CD14-positive monocyte (primary cell): ENCODE results near the gene DYNLT4. TPM values are rescaled to one million over a fixed set of nuclear protein-coding genes. Genes with fewer than 3 reads are reported as not detected.

Experiments used
- DNase-seq, 3 donors: peaks; one replicate each; pipeline ENCODE4 v3.0.0-alpha.2; 2011 to 2022
- H2AFZ ChIP-seq: 2 replicates; pipeline ENCODE4 v1.6.0; 2012; ENCODE audit warnings: mild to moderate bottlenecking, low read depth, low read length, inconsistent platforms; ENCODE audit not compliant: insufficient read depth, poor library complexity, severe bottlenecking
- H3K27ac ChIP-seq, 2 donors: 1 replicate in 1 of 2; 2 replicates in 1 of 2; pipeline ENCODE4 v1.5.1; 2012 to 2013; ENCODE audit warnings: low read length in 2 of 2, control low read depth in 1 of 2, inconsistent platforms in 1 of 2, low read depth in 1 of 2, mild to moderate bottlenecking in 1 of 2
- H3K27me3 ChIP-seq, 2 donors: one replicate each; pipeline versions ENCODE4 v1.6.0 to v1.6.1; 2011 to 2013; ENCODE audit warnings: low read length in 2 of 2; ENCODE audit not compliant: control insufficient read depth in 2 of 2, insufficient read depth in 2 of 2
- H3K36me3 ChIP-seq, 2 donors: replicated peaks in 1 of 2; 1 replicate in 1 of 2; 2 replicates in 1 of 2; pipeline versions ENCODE4 v1.5.1 to v1.6.1; 2012 to 2013; ENCODE audit warnings: low read length in 2 of 2, control low read depth in 1 of 2, inconsistent platforms in 1 of 2, mild to moderate bottlenecking in 1 of 2; ENCODE audit not compliant: insufficient read depth in 2 of 2, control insufficient read depth in 1 of 2
- H3K4me1 ChIP-seq, 2 donors: 1 replicate in 1 of 2; 2 replicates in 1 of 2; pipeline versions ENCODE4 v1.5.1 to v1.6.1; 2012 to 2013; ENCODE audit warnings: low read length in 2 of 2, control low read depth in 1 of 2, inconsistent platforms in 1 of 2, mild to moderate bottlenecking in 1 of 2, moderate library complexity in 1 of 2; ENCODE audit not compliant: insufficient read depth in 2 of 2, control insufficient read depth in 1 of 2
- H3K4me2 ChIP-seq: replicated peaks from 2 replicates; pipeline ENCODE3; 2012; ENCODE audit warnings: low read length, moderate library complexity, mild to moderate bottlenecking; ENCODE audit not compliant: poor library complexity, severe bottlenecking; ENCODE audit errors: extremely low read depth
- H3K4me3 ChIP-seq, 3 experiments: fragments of 200-600 bp in 1 of 3; sonication (generic) in 1 of 3; replicated peaks in 1 of 3; 1 replicate in 2 of 3; 2 replicates in 1 of 3; pipeline ENCODE4 v1.5.1; 2011 to 2013; ENCODE audit warnings: low read length in 3 of 3, mild to moderate bottlenecking in 3 of 3, control low read depth in 2 of 3, low read depth in 2 of 3, inconsistent platforms in 1 of 3, moderate library complexity in 1 of 3
- H3K79me2 ChIP-seq: 2 replicates; pipeline ENCODE4 v1.6.0; 2012; ENCODE audit warnings: mild to moderate bottlenecking, control low read depth, inconsistent platforms, low read length, moderate library complexity; ENCODE audit not compliant: insufficient read depth
- H3K9ac ChIP-seq: 2 replicates; pipeline ENCODE4 v1.6.0; 2017; ENCODE audit warnings: low read length, mild to moderate bottlenecking; ENCODE audit not compliant: insufficient read depth, poor library complexity, severe bottlenecking
- H3K9me3 ChIP-seq, 2 donors: replicated peaks in 1 of 2; 1 replicate in 1 of 2; 2 replicates in 1 of 2; pipeline versions ENCODE4 v1.5.1 to v1.6.1; 2012 to 2013; ENCODE audit warnings: low read length in 2 of 2, control low read depth in 1 of 2; ENCODE audit not compliant: control insufficient read depth in 1 of 2, insufficient read depth in 1 of 2
- H4K20me1 ChIP-seq: 2 replicates; pipeline ENCODE4 v1.6.0; 2012; ENCODE audit warnings: mild to moderate bottlenecking, low read length, control low read depth, moderate library complexity; ENCODE audit not compliant: insufficient read depth
- H3K27ac Mint-ChIP-seq, 7 donors: one replicate each; pipeline ENCODE4 v1.8.0; 2020; ENCODE audit warnings: mild to moderate bottlenecking in 7 of 7, mixed read lengths in 7 of 7, moderate library complexity in 6 of 7, inconsistent platforms in 2 of 7
- H3K27me3 Mint-ChIP-seq, 3 donors: one replicate each; pipeline ENCODE4 v1.8.0; 2021 to 2022; ENCODE audit warnings: low read depth in 3 of 3, mild to moderate bottlenecking in 3 of 3, mixed read lengths in 3 of 3, moderate library complexity in 3 of 3, inconsistent platforms in 1 of 3
- H3K36me3 Mint-ChIP-seq, 2 donors: one replicate each; pipeline ENCODE4 v1.8.0; 2020; ENCODE audit warnings: mixed read lengths in 2 of 2, inconsistent platforms in 1 of 2, mild to moderate bottlenecking in 1 of 2
- H3K4me1 Mint-ChIP-seq: one replicate; pipeline ENCODE4 v1.8.0; 2020; ENCODE audit warnings: mild to moderate bottlenecking, mixed read lengths
- H3K4me3 Mint-ChIP-seq, 2 donors: one replicate each; pipeline ENCODE4 v1.8.0; 2020; ENCODE audit warnings: mild to moderate bottlenecking in 2 of 2, mixed read lengths in 2 of 2, moderate library complexity in 1 of 2
- H3K9me3 Mint-ChIP-seq, 7 donors: one replicate each; pipeline ENCODE4 v1.8.0; 2020 to 2022; ENCODE audit warnings: mixed read lengths in 7 of 7, mild to moderate bottlenecking in 6 of 7, moderate library complexity in 6 of 7, inconsistent platforms in 2 of 7
- WGBS: methylation state at CpG from one replicate; pipeline ENCODE4 v1.1.5; 2013; ENCODE audit warnings: missing lambda C conversion rate; ENCODE audit not compliant: insufficient coverage; 5-methylcytosine and 5-hydroxymethylcytosine counted together
- intact Hi-C, 2 donors: fragments of 100-400 bp; cut with micrococcal nuclease; formaldehyde crosslinking; loops; one replicate each; pipeline versions ENCODE4 v1.15.0 to v1.15.1; 2023
- polyA plus RNA-seq, 3 donors: library from polyadenylated mRNA; depleted of rRNA in 1 of 3; unstranded in 2 of 3; stranded (reverse) in 1 of 3; fragments of 300-500 nt in 2 of 3; fragments of >200 nt in 1 of 3; fragmentation: Illumina TruSeq in 2 of 3; gene quantifications; 1 replicate in 2 of 3; 2 replicates in 1 of 3; pipeline ENCODE4 v1.2.3, GENCODE V29; 2012 to 2021
- TF ChIP-seq, protein P1 (sequence below): fragments of 200-600 bp; IDR thresholded peaks from one replicate; pipeline ENCODE4 v1.8.0; 2022; ENCODE audit warnings: antibody characterized with exemption, mild to moderate bottlenecking

The DYNLT4 gene
- polyA plus RNA-seq, 3 donors: 0.91 to 2.8 (median 2.2) TPM

DNA sequence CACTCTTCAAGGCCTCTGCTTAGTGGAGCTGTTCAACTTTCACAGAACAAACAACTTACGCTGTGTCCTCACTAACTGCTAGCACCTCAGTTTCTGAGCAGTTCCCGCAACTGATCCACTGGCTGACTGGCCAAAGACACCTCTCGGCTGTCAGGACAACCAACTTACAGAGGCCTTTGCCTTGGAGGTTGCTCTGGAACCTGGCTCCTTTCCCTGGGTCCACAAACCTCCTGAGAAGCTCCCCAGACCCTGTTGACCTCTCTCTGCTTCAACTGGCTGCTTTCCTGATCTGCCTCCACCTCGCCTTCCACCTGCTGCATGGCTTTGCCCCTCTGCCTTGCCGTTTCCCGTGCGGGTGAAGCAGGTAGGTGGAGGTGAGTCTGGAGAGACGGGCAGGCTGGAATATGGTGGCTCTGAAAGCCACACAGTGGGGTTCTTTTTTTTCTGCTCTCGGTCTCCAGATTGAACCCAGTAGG is 14.1 kb upstream of the DYNLT4 start:
- Histone ChIP-seq H3K27ac (no peak overlapping the region), H3K36me3 (no peaks in the 10 kb centered on the region), H3K4me3 (no peak overlapping the region), H4K20me1 (no peaks in the 10 kb centered on the region), H3K9ac (no peak overlapping the region), H2AFZ (no peak overlapping the region), H3K9me3 (no peaks in the 10 kb centered on the region), H3K4me1 (peaks cover 34 to 39% of the 10 kb centered on the region in 2 donors), H3K4me2 (peak overlapping the region; percentile 84), H3K79me2 (no peaks in the 10 kb centered on the region), H3K27me3 (no peaks in the 10 kb centered on the region)
- H3K27me3 Mint-ChIP-seq: peaks cover 0 to 1% (median 0%) of the 10 kb centered on the region in 3 donors
- no peaks in the 10 kb centered on the region for H3K36me3 Mint-ChIP-seq
- intact Hi-C loops: loop anchor here in 1 of 2 donors (5.0 kb wide), 1 partner anchor 89 kb away; the partner anchor contains the start of gene RNU5D-1
- TF ChIP-seq, protein P1, sequence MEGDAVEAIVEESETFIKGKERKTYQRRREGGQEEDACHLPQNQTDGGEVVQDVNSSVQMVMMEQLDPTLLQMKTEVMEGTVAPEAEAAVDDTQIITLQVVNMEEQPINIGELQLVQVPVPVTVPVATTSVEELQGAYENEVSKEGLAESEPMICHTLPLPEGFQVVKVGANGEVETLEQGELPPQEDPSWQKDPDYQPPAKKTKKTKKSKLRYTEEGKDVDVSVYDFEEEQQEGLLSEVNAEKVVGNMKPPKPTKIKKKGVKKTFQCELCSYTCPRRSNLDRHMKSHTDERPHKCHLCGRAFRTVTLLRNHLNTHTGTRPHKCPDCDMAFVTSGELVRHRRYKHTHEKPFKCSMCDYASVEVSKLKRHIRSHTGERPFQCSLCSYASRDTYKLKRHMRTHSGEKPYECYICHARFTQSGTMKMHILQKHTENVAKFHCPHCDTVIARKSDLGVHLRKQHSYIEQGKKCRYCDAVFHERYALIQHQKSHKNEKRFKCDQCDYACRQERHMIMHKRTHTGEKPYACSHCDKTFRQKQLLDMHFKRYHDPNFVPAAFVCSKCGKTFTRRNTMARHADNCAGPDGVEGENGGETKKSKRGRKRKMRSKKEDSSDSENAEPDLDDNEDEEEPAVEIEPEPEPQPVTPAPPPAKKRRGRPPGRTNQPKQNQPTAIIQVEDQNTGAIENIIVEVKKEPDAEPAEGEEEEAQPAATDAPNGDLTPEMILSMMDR: no peak
- peaks cover 41% of the 10 kb centered on the region for H3K4me1 Mint-ChIP-seq
- peaks cover 0 to 3% (median 0%) of the 10 kb centered on the region in 7 donors for H3K9me3 Mint-ChIP-seq
- 89% methylated on average over 6 of the region's 9 CpGs for WGBS
- peak in 1 of 3 donors; percentile 5 for DNase-seq
- peak overlapping the region in 1 of 2 donors; percentile 45 for H3K4me3 Mint-ChIP-seq
- H3K27ac Mint-ChIP-seq: peak overlapping the region in 4 of 7 donors; percentile 47 to 100 (median 64)

DNA sequence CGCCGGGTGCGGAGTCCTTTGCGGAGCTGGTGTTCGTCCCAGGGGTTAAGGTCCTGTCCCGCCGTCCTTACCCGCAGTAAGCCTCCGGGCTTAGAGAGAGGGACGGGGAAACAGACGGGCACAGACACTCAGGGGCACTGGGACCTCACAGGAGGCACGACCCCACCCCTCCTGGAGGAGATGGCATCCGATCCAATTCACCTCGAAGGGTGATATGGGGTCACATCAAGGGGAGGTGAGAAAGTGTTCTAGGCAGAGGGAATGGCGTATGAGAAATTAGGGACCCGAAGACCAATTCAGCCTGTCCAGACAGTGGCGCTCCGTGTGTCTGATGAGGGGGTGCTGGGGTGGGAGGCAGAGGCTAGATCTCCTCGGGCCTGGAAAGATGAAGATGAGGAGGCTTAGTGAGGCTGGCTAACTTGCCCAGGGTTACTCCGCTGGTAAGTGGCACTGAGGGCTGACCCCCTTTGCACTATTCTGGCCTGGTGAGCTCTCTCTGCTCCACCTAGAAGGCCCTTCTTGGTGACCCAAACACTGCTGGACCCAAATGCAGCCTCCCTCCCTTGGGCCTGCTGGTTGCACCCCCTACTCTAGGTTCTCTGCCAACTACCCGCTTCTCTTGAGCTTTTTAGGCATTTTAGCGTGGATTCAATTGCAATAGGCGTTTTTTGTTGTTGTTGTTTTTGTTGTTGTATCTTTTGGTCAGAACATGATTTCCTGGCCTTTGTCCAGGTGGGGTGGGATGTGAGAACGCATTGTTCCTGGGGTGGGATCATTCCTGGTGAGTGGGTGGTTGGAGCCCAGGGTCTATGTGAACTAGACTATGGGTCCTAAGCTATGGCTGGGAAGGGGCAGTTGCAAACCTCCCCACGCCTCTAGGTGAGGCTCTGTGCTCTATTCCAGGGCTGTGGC is 13.4 kb upstream of the DYNLT4 start:
- H3K9me3 Mint-ChIP-seq: peaks cover 0 to 3% (median 0%) of the 10 kb centered on the region in 7 donors
- H3K4me3 Mint-ChIP-seq: peak overlapping the region; percentile 90 to 97
- H4K20me1 ChIP-seq: no peaks in the 10 kb centered on the region
- H2AFZ ChIP-seq: peak overlapping the region; percentile 95
- no peaks in the 10 kb centered on the region for H3K27me3 ChIP-seq
- H3K4me1 ChIP-seq: peaks cover 30 to 32% of the 10 kb centered on the region in 2 donors
- H3K27ac ChIP-seq: peak overlapping the region; percentile 95 to 100
- WGBS: 22% methylated on average over 24 of the region's 25 CpGs
- H3K4me2 ChIP-seq: peak overlapping the region; percentile 84
- peak overlapping the region; percentile 68 to 79 (median 73) for H3K4me3 ChIP-seq
- DNase-seq: peak in 1 of 3 donors; percentile 4
- peak overlapping the region; percentile 97 for H3K9ac ChIP-seq
- no peaks in the 10 kb centered on the region for H3K79me2 ChIP-seq
- TF ChIP-seq, protein P1: no peak
- H3K36me3 ChIP-seq: no peaks in the 10 kb centered on the region
- peaks cover 0 to 1% (median 0%) of the 10 kb centered on the region in 3 donors for H3K27me3 Mint-ChIP-seq
- H3K27ac Mint-ChIP-seq: peak overlapping the region; percentile 99 to 100 (median 100)
- intact Hi-C loops: loop anchor here in 1 of 2 donors (5.0 kb wide), 1 partner anchor 88 kb away; the partner anchor contains the start of gene RNU5D-1
- no peaks in the 10 kb centered on the region for H3K9me3 ChIP-seq
- peaks cover 41% of the 10 kb centered on the region for H3K4me1 Mint-ChIP-seq
- H3K36me3 Mint-ChIP-seq: no peaks in the 10 kb centered on the region
